Neuronal stem cell (in vitro differentiated cells): ENCODE data around the gene PTPRD.

Source experiments
- DNase-seq: peaks from one replicate; pipeline ENCODE4 v3.0.0-alpha.2; 2013; ENCODE audit warnings: low spot score
- H2AFZ ChIP-seq: one replicate; pipeline ENCODE4 v1.6.1; 2013; ENCODE audit warnings: mild to moderate bottlenecking, low read length, inconsistent platforms
- H2AK5ac ChIP-seq: 2 replicates; pipeline ENCODE4 v1.6.1; 2013; ENCODE audit warnings: low read depth, mild to moderate bottlenecking, inconsistent platforms, low read length, moderate library complexity, mixed read lengths
- H2BK120ac ChIP-seq: 2 replicates; pipeline ENCODE4 v1.6.1; 2013; ENCODE audit warnings: low read depth, mild to moderate bottlenecking, inconsistent platforms, low read length, moderate library complexity, mixed read lengths
- H2BK12ac ChIP-seq: one replicate; pipeline ENCODE4 v1.6.1; 2013; ENCODE audit warnings: low read length, inconsistent platforms
- H2BK15ac ChIP-seq: 2 replicates; pipeline ENCODE4 v1.6.1; 2013; ENCODE audit warnings: mild to moderate bottlenecking, low read length, inconsistent platforms, mixed read lengths
- H2BK5ac ChIP-seq: one replicate; pipeline ENCODE4 v1.6.1; 2013; ENCODE audit warnings: inconsistent platforms, mild to moderate bottlenecking, low read length, moderate library complexity
- H3K14ac ChIP-seq: one replicate; pipeline ENCODE4 v1.6.1; 2013; ENCODE audit warnings: low read length, inconsistent platforms
- H3K18ac ChIP-seq: 2 replicates; pipeline ENCODE4 v1.6.1; 2013; ENCODE audit warnings: low read length, inconsistent platforms
- H3K23ac ChIP-seq: 2 replicates; pipeline ENCODE4 v1.6.1; 2013; ENCODE audit warnings: low read depth, mild to moderate bottlenecking, mixed read lengths, low read length, inconsistent platforms; ENCODE audit not compliant: poor library complexity
- H3K27ac ChIP-seq: replicated peaks from 3 replicates; pipeline ENCODE4 v1.5.1; 2013; ENCODE audit warnings: low read length, inconsistent platforms
- H3K27me3 ChIP-seq, 3 experiments: 2 replicates each; pipeline ENCODE4 v1.6.1; 2013; ENCODE audit warnings: low read length in 3 of 3, mild to moderate bottlenecking in 2 of 3, inconsistent platforms in 1 of 3, low read depth in 1 of 3, mixed read lengths in 1 of 3, moderate library complexity in 1 of 3; ENCODE audit not compliant: control insufficient read depth in 3 of 3, insufficient read depth in 3 of 3
- H3K36me3 ChIP-seq, 2 donors: replicated peaks in 1 of 2; 2 replicates each; pipeline ENCODE4 v1.6.1; 2013; ENCODE audit warnings: low read length in 2 of 2; ENCODE audit not compliant: control insufficient read depth in 2 of 2, insufficient read depth in 2 of 2
- H3K4ac ChIP-seq: 2 replicates; pipeline ENCODE4 v1.6.1; 2013; ENCODE audit warnings: inconsistent platforms, mild to moderate bottlenecking, low read length, moderate library complexity
- H3K4me1 ChIP-seq, 2 donors: 1 replicate in 1 of 2; 2 replicates in 1 of 2; pipeline ENCODE4 v1.6.1; 2013; ENCODE audit warnings: low read length in 2 of 2, low read depth in 1 of 2; ENCODE audit not compliant: control insufficient read depth in 2 of 2, insufficient read depth in 1 of 2
- H3K4me2 ChIP-seq: one replicate; pipeline ENCODE4 v1.6.1; 2013; ENCODE audit warnings: mild to moderate bottlenecking, low read length, inconsistent platforms; ENCODE audit not compliant: insufficient read depth, poor library complexity, severe bottlenecking
- H3K4me3 ChIP-seq, 2 donors: 2 replicates each; pipeline ENCODE4 v1.5.1; 2013; ENCODE audit warnings: low read length in 2 of 2, mild to moderate bottlenecking in 2 of 2, inconsistent platforms in 1 of 2, moderate library complexity in 1 of 2
- H3K79me1 ChIP-seq: one replicate; pipeline ENCODE4 v1.6.1; 2013; ENCODE audit warnings: low read depth, mild to moderate bottlenecking, inconsistent platforms, low read length, moderate library complexity
- H3K9ac ChIP-seq: one replicate; pipeline ENCODE4 v1.6.1; 2013; ENCODE audit warnings: mild to moderate bottlenecking, low read depth, low read length, inconsistent platforms; ENCODE audit not compliant: poor library complexity
- H3K9me3 ChIP-seq, 2 donors: replicated peaks in 1 of 2; 2 replicates each; pipeline versions ENCODE3 to v1.6.1; 2013; ENCODE audit warnings: low read length in 2 of 2, mild to moderate bottlenecking in 2 of 2, inconsistent platforms in 1 of 2, low read depth in 1 of 2, mixed read lengths in 1 of 2, moderate library complexity in 1 of 2; ENCODE audit not compliant: control insufficient read depth in 2 of 2, insufficient read depth in 1 of 2
- H4K8ac ChIP-seq: one replicate; pipeline ENCODE4 v1.6.1; 2013; ENCODE audit warnings: low read depth, mild to moderate bottlenecking, inconsistent platforms, low read length, moderate library complexity
- H4K91ac ChIP-seq: one replicate; pipeline ENCODE4 v1.6.1; 2013; ENCODE audit warnings: low read length, low read depth, mild to moderate bottlenecking, inconsistent platforms; ENCODE audit not compliant: poor library complexity
- WGBS, 2 donors: extraction: QIAGEN DNeasy Blood & Tissue Kit; methylation state at CpG; one replicate each; pipeline ENCODE4 v1.1.7; 2013; ENCODE audit warnings: missing lambda C conversion rate in 2 of 2, mixed read lengths in 1 of 2; ENCODE audit not compliant: insufficient read length in 2 of 2, insufficient replicate concordance in 1 of 2; ENCODE audit errors: extremely low coverage in 2 of 2; 5-methylcytosine and 5-hydroxymethylcytosine counted together

The PTPRD gene

GRCh38 chr9:8733131-8733954 is 1879.5 kb downstream of the PTPRD start:
- H4K91ac ChIP-seq = no peak overlapping the region
- peaks cover 0 to 9% of the 10 kb centered on the region in 2 donors for H3K36me3 ChIP-seq
- no peak overlapping the region for H2BK120ac ChIP-seq
- H3K4me1 ChIP-seq = peaks cover 14 to 15% of the 10 kb centered on the region in 2 donors
- WGBS, 2 donors = no CpG with 5 or more reads among the region's 17 CpGs
- no peak overlapping the region for H2BK5ac ChIP-seq
- no peaks in the 10 kb centered on the region for H3K9me3 ChIP-seq
- peak overlapping the region; percentile 84 for H3K18ac ChIP-seq
- DNase-seq = peak; percentile 71
- H3K4ac ChIP-seq = no peak overlapping the region
- no peaks in the 10 kb centered on the region for H3K79me1 ChIP-seq
- no peak overlapping the region for H2BK15ac ChIP-seq
- H3K27me3 ChIP-seq = no peaks in the 10 kb centered on the region
- H3K14ac ChIP-seq = no peak overlapping the region
- H4K8ac ChIP-seq = peak overlapping the region; percentile 54
- peak overlapping the region; percentile 38 for H3K4me2 ChIP-seq
- peak overlapping the region; percentile 79 for H3K27ac ChIP-seq
- H3K9ac ChIP-seq = no peak overlapping the region
- no peak overlapping the region for H3K4me3 ChIP-seq
- no peak overlapping the region for H2BK12ac ChIP-seq
- no peak overlapping the region for H3K23ac ChIP-seq
- no peak overlapping the region for H2AK5ac ChIP-seq
- H2AFZ ChIP-seq = peak overlapping the region; percentile 57

GRCh38 chr9:8732367-8733075 is 1880.3 kb downstream of the PTPRD start:
- Histone ChIP-seq H2BK5ac (no peak overlapping the region), H3K18ac (no peak overlapping the region), H4K8ac (no peak overlapping the region), H2AK5ac (no peak overlapping the region), H3K79me1 (no peaks in the 10 kb centered on the region), H3K4me2 (no peak overlapping the region), H2BK15ac (no peak overlapping the region), H3K4me3 (no peak overlapping the region), H2AFZ (no peak overlapping the region), H3K27me3 (no peaks in the 10 kb centered on the region), H3K4me1 (peaks cover 14 to 16% of the 10 kb centered on the region in 2 donors), H2BK120ac (no peak overlapping the region), H4K91ac (no peak overlapping the region), H2BK12ac (no peak overlapping the region), H3K14ac (no peak overlapping the region), H3K9ac (no peak overlapping the region), H3K9me3 (no peaks in the 10 kb centered on the region), H3K36me3 (peaks cover 0 to 9% of the 10 kb centered on the region in 2 donors), H3K23ac (no peak overlapping the region), H3K4ac (no peak overlapping the region), H3K27ac (no peak overlapping the region)
- DNase-seq = no peak
- no CpG with 5 or more reads among the region's 3 CpGs for WGBS, 2 donors

- Histone ChIP-seq H3K27me3 (no peaks in the 10 kb centered on the region), H3K23ac (no peak overlapping the region), H3K4me2 (no peak overlapping the region), H4K8ac (no peak overlapping the region), H2BK12ac (no peak overlapping the region), H2AK5ac (no peak overlapping the region), H3K9me3 (no peaks in the 10 kb centered on the region), H3K14ac (no peak overlapping the region), H3K4me1 (peaks cover 14 to 15% of the 10 kb centered on the region in 2 donors), H3K36me3 (peaks cover 0 to 9% of the 10 kb centered on the region in 2 donors), H2BK5ac (no peak overlapping the region), H2AFZ (no peak overlapping the region), H3K79me1 (no peaks in the 10 kb centered on the region), H3K18ac (no peak overlapping the region), H3K4ac (no peak overlapping the region), H3K27ac (no peak overlapping the region), H3K4me3 (no peak overlapping the region), H3K9ac (no peak overlapping the region), H2BK120ac (no peak overlapping the region), H4K91ac (no peak overlapping the region), H2BK15ac (no peak overlapping the region)
- DNase-seq = no peak
- no CpG with 5 or more reads among the region's 7 CpGs for WGBS, 2 donors
These were observed 1882.2 kb downstream of the PTPRD start for GRCh38 chr9:8730618-8731017.

- Histone ChIP-seq H2AFZ (no peak overlapping the region), H2BK5ac (no peak overlapping the region), H3K4ac (no peak overlapping the region), H3K79me1 (no peaks in the 10 kb centered on the region), H3K4me2 (no peak overlapping the region), H3K18ac (no peak overlapping the region), H3K9me3 (no peaks in the 10 kb centered on the region), H3K27ac (no peak overlapping the region), H2BK120ac (no peak overlapping the region), H4K8ac (no peak overlapping the region), H2BK15ac (no peak overlapping the region), H3K23ac (no peak overlapping the region), H4K91ac (no peak overlapping the region), H3K4me3 (no peak overlapping the region), H3K27me3 (no peaks in the 10 kb centered on the region), H3K36me3 (peaks cover 0 to 9% of the 10 kb centered on the region in 2 donors), H2AK5ac (no peak overlapping the region), H3K9ac (no peak overlapping the region), H3K4me1 (peaks cover 5 to 8% of the 10 kb centered on the region in 2 donors), H3K14ac (no peak overlapping the region), H2BK12ac (no peak overlapping the region)
- whole genome bisulfite sequencing, 2 donors = no CpG with 5 or more reads among the region's 2 CpGs
- DNase-seq = no peak
These were observed 1883.9 kb downstream of the PTPRD start for GRCh38 chr9:8728910-8729309.
